B cell (primary cell): ENCODE results near the gene EIF2B2. TPM values are rescaled to one million over a fixed set of nuclear protein-coding genes. Genes with fewer than 3 reads are reported as not detected.

Experiments
- ATAC-seq: fragments of 200-7000 bp; cut with Tn5 transposase; one replicate; pipeline ENCODE4 v1.10.0; 2021; ENCODE audit warnings: low read depth, mild to moderate bottlenecking, moderate number of reproducible peaks, moderate library complexity
- CTCF ChIA-PET: fragments of 350-600 bp; sonication (Branson Sonifier 250); formaldehyde crosslinking; loops from one replicate; lab custom pipeline; 2021; ENCODE audit warnings: antibody characterized with exemption, inconsistent platforms; lab: Charles Lee
- POLR2A ChIA-PET: fragments of 350-600 bp; sonication (Branson Sonifier 250); formaldehyde crosslinking; loops from one replicate; lab custom pipeline; 2021; ENCODE audit warnings: antibody characterized with exemption; lab: Charles Lee
- DNase-seq: peaks from one replicate; pipeline ENCODE4 v3.0.0; 2013
- H2AFZ ChIP-seq: 2 replicates; pipeline ENCODE4 v1.6.1; 2012; ENCODE audit warnings: mild to moderate bottlenecking, low read depth, low read length; ENCODE audit not compliant: insufficient read depth, poor library complexity, severe bottlenecking
- H3K27ac ChIP-seq, 2 donors: 1 replicate in 1 of 2; 2 replicates in 1 of 2; pipeline ENCODE4 v1.5.1; 2012 to 2013; ENCODE audit warnings: low read length in 2 of 2, mild to moderate bottlenecking in 2 of 2, moderate library complexity in 1 of 2
- H3K27me3 ChIP-seq, 4 experiments: fragments of 200-600 bp in 1 of 4; sonication (generic) in 1 of 4; replicated peaks in 1 of 4; 1 replicate in 2 of 4; 2 replicates in 2 of 4; pipeline versions ENCODE4 v1.6.1 to v1.7.0; 2013 to 2016; ENCODE audit warnings: low read length in 3 of 4, mild to moderate bottlenecking in 2 of 4, mixed read lengths in 1 of 4, moderate library complexity in 1 of 4; ENCODE audit not compliant: insufficient read depth in 4 of 4, control insufficient read depth in 3 of 4; ENCODE audit errors: control extremely low read depth in 1 of 4
- H3K36me3 ChIP-seq, 2 experiments: replicated peaks in 1 of 2; 1 replicate in 1 of 2; 2 replicates in 1 of 2; pipeline versions ENCODE4 v1.6.1 to v1.7.1; 2013; ENCODE audit warnings: low read length in 1 of 2; ENCODE audit not compliant: insufficient read depth in 2 of 2, control insufficient read depth in 1 of 2; ENCODE audit errors: control extremely low read depth in 1 of 2, extremely low read depth in 1 of 2
- H3K4me1 ChIP-seq, 2 donors: fragments of 200-600 bp in 1 of 2; sonication (generic) in 1 of 2; 1 replicate in 1 of 2; 2 replicates in 1 of 2; pipeline versions ENCODE4 v1.5.1 to v1.6.1; 2013 to 2017; ENCODE audit warnings: low read length in 2 of 2; ENCODE audit not compliant: control insufficient read depth in 2 of 2, insufficient read depth in 2 of 2
- H3K4me2 ChIP-seq: replicated peaks from 2 replicates; pipeline ENCODE3; 2012; ENCODE audit warnings: mild to moderate bottlenecking, low read depth, low read length; ENCODE audit not compliant: poor library complexity, severe bottlenecking
- H3K4me3 ChIP-seq, 5 experiments: fragments of 200-600 bp in 1 of 5; sonication (generic) in 1 of 5; 1 replicate in 3 of 5; 2 replicates in 2 of 5; pipeline versions ENCODE4 v1.5.1 to v1.7.0; 2011 to 2016; ENCODE audit warnings: low read length in 4 of 5, mild to moderate bottlenecking in 4 of 5, low read depth in 2 of 5, control low read depth in 1 of 5, moderate library complexity in 1 of 5; ENCODE audit not compliant: insufficient read depth in 1 of 5; ENCODE audit errors: control extremely low read depth in 1 of 5, extremely low read depth in 1 of 5
- H3K79me2 ChIP-seq: fragments of 200-600 bp; sonication (generic); one replicate; pipeline ENCODE4 v1.6.0; 2016; ENCODE audit warnings: low read length; ENCODE audit not compliant: control insufficient read depth, insufficient read depth
- H3K9ac ChIP-seq: fragments of 200-600 bp; sonication (generic); 2 replicates; pipeline ENCODE4 v1.6.1; 2017; ENCODE audit warnings: mild to moderate bottlenecking, low read length, moderate library complexity
- H3K9me3 ChIP-seq, 3 donors: one replicate each; pipeline versions ENCODE4 v1.6.1 to v1.7.1; 2013; ENCODE audit warnings: low read length in 2 of 3; ENCODE audit not compliant: control insufficient read depth in 2 of 3, insufficient read depth in 1 of 3; ENCODE audit errors: control extremely low read depth in 1 of 3
- H4K20me1 ChIP-seq: 2 replicates; pipeline ENCODE4 v1.6.0; 2012; ENCODE audit warnings: mild to moderate bottlenecking, low read length; ENCODE audit not compliant: insufficient read depth, control insufficient read depth, poor library complexity, severe bottlenecking
- H3K27ac Mint-ChIP-seq: one replicate; pipeline ENCODE4 v1.8.0; 2021; ENCODE audit warnings: mixed read lengths
- H3K27me3 Mint-ChIP-seq: one replicate; pipeline ENCODE4 v1.8.0; 2021; ENCODE audit warnings: mixed read lengths
- H3K4me1 Mint-ChIP-seq: one replicate; pipeline ENCODE4 v1.8.0; 2021; ENCODE audit warnings: mixed read lengths
- H3K4me3 Mint-ChIP-seq: one replicate; pipeline ENCODE4 v1.8.0; 2021; ENCODE audit warnings: mixed read lengths
- H3K9me3 Mint-ChIP-seq: one replicate; pipeline ENCODE4 v1.8.0; 2022; ENCODE audit warnings: mixed read lengths; ENCODE audit not compliant: insufficient read depth
- CTCF ChIP-seq: fragments of 200-600 bp; IDR thresholded peaks from one replicate; pipeline ENCODE4 v1.8.0; 2022; ENCODE audit warnings: antibody characterized with exemption, mild to moderate bottlenecking
- EZH2 ChIP-seq: IDR thresholded peaks from 2 replicates; pipeline ENCODE4 v1.6.1; 2012; ENCODE audit warnings: borderline replicate concordance, low read depth, mild to moderate bottlenecking, moderate library complexity, low read length; ENCODE audit not compliant: insufficient read depth, poor library complexity, severe bottlenecking
- WGBS: methylation state at CpG from one replicate; pipeline ENCODE4 v1.1.5; 2013; ENCODE audit warnings: missing lambda C conversion rate; ENCODE audit not compliant: insufficient coverage; 5-methylcytosine and 5-hydroxymethylcytosine counted together
- intact Hi-C: fragments of 100-400 bp; cut with micrococcal nuclease; formaldehyde crosslinking; loops from one replicate; pipeline ENCODE4 v1.10.0; 2022
- polyA plus RNA-seq: library from polyadenylated mRNA; depleted of rRNA; stranded (reverse); fragments of >200 nt; gene quantifications from 2 replicates; pipeline ENCODE4 v1.2.3, GENCODE V29; 2012
- total RNA-seq, 2 donors: library from RNA; stranded (reverse); fragments of 120-200 nt in 1 of 2; gene quantifications; 1 replicate in 1 of 2; 2 replicates in 1 of 2; pipeline versions ENCODE4 v1.2.3 to v1.2.4, GENCODE V29; 2013 to 2022

The EIF2B2 gene
- total and polyA plus RNA-seq, 2 donors (not counting 1 experiment from before 2014, with no cell fraction given), result 25.5 to 27.6 TPM

- Histone ChIP-seq H3K9me3 (no peaks in the 10 kb centered on the region), H3K9ac (no peak overlapping the region), H3K27ac (no peak overlapping the region), H3K36me3 (peaks cover 2 to 17% of the 10 kb centered on the region in 2 experiments), H2AFZ (no peak overlapping the region), H3K4me2 (no peak overlapping the region), H3K79me2 (peaks cover 8% of the 10 kb centered on the region), H3K27me3 (no peaks in the 10 kb centered on the region), H3K4me3 (no peak overlapping the region), H3K4me1 (no peaks in the 10 kb centered on the region), H4K20me1 (no peaks in the 10 kb centered on the region)
- Mint-ChIP-seq H3K4me3 (no peak overlapping the region), H3K9me3 (no peaks in the 10 kb centered on the region), H3K27me3 (no peaks in the 10 kb centered on the region), H3K27ac (no peak overlapping the region), H3K4me1 (peaks cover 12% of the 10 kb centered on the region)
- ATAC-seq (no peak), DNase-seq (no peak)
- intact Hi-C loops, result no loop called here
- no CpG with 5 or more reads among the region's 4 CpGs for WGBS
- ChIA-PET POLR2A (no interaction called here), CTCF (no interaction called here)
- TF ChIP-seq CTCF (no peak), EZH2 (no peak)
These were observed 38.9 kb downstream of the EIF2B2 start for GRCh38 chr14:75041613-75042012.

DNA sequence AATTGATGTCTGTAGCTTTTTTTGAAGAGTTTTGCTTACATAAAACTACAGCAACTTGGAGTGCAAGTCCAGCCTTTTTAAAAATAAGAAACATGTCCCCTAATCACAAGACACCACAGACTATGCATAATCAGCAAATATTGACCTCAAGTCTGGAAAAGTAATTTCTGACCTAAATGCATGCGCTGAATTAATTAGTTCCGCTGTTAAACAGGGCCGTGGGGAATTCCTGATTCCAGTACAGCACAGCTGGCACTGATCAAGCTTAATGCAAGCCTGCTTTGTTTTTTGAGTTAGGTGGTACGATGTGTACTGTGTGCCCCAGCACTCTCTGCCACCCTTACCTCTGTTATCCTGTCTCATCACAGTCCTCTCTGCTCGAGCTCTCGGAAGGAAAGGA is 39.3 kb downstream of the EIF2B2 start:
- POLR2A ChIA-PET, result no interaction called here
- H4K20me1 ChIP-seq, result no peaks in the 10 kb centered on the region
- no peaks in the 10 kb centered on the region for H3K9me3 ChIP-seq
- ATAC-seq (no peak), DNase-seq (no peak)
- H3K4me1 ChIP-seq, result no peaks in the 10 kb centered on the region
- Mint-ChIP-seq H3K27me3 (no peaks in the 10 kb centered on the region), H3K4me3 (no peak overlapping the region), H3K27ac (peak overlapping the region; percentile 41), H3K4me1 (peaks cover 12% of the 10 kb centered on the region), H3K9me3 (no peaks in the 10 kb centered on the region)
- CTCF ChIA-PET, result no interaction called here
- intact Hi-C loops, result no loop called here
- H3K9ac ChIP-seq, result no peak overlapping the region
- H3K36me3 ChIP-seq, result peaks cover 0 to 17% of the 10 kb centered on the region in 2 experiments
- TF ChIP-seq EZH2, result no peak
- TF ChIP-seq CTCF, result no peak
- no peak overlapping the region for H3K27ac ChIP-seq
- H2AFZ ChIP-seq, result no peak overlapping the region
- peaks cover 8% of the 10 kb centered on the region for H3K79me2 ChIP-seq
- no peak overlapping the region for H3K4me2 ChIP-seq
- H3K27me3 ChIP-seq, result no peaks in the 10 kb centered on the region
- 81% methylated on average over 3 of the region's 6 CpGs for WGBS
- no peak overlapping the region for H3K4me3 ChIP-seq
